GM21529 (cell line): ENCODE data around the gene ZNF837.
"Not testable (repeated sequence)": the region's sequence is repeated elsewhere in the genome, so short reads cannot be mapped to it uniquely, and the experiment has no call there.

Experiments
- ATAC-seq: cut with Tn5 transposase; IDR thresholded peaks from one replicate; pipeline ENCODE4 v1.9.1; 2021; ENCODE audit not compliant: unreplicated experiment

The ZNF837 gene

DNA sequence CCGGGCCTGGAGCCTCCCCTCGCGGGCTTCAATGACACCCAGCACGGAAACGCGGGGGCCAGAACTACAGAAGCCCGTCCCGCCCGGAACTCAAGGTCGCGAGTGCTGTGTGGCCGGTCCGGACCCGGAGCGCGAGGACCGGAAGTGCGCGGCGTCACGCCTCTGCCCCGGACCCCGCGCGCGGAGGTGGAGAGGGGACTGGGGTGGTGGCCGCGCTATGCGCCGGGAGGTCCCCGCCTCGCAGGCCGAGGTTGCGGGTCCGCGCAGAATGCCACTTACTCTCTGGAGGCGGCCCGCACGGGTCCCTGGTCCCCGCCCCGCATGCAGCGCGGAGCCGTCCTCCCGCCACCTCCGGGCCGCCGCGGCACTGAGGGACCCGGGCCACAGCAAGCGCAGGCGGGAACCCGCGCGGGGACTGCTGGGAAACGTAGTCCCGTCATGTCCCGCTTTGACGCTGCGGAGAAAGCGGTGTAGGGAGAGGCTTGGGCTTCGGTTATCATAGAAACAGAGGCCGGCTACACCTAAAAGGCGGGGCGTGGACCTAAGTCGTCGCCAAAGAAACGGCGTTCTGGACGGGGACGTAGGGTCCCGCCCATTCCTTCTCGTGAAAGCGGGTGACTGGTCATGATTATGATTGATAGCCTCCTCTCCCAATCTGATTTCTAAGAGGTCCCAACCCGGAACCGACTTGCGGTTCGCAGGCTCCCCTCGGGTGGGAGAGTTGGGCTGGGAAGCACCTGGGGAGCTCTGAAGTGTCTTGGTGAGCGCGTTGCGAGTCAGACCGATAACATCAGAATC lies at the start of gene ZNF837:
TSS of gene ZNF837 (minus strand) at position 369 of the 798 bp plus-strand sequence. CDS start 11,698 bp downstream, outside the sequence.
- peak; percentile 74 for ATAC-seq

DNA sequence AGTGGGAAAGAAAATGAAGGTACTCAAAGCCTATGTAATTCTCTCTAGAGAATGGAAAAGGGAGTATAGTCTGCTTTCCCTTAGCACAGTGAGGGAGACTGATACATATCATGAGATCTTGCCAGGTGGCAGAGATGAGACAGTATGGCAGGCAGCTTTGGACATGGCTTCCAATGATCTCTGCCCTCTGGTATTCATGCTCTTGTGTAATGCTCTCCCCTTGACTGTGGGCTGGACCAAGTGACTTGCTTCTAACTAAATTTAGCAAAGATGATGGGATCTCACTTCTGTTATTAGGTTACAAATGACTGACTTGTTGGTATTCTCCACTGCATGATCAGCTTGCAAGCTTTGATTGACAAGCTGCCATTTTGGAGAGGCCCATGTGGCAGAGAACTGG lies 48.9 kb upstream of the ZNF837 start:
- ATAC-seq: no peak

DNA sequence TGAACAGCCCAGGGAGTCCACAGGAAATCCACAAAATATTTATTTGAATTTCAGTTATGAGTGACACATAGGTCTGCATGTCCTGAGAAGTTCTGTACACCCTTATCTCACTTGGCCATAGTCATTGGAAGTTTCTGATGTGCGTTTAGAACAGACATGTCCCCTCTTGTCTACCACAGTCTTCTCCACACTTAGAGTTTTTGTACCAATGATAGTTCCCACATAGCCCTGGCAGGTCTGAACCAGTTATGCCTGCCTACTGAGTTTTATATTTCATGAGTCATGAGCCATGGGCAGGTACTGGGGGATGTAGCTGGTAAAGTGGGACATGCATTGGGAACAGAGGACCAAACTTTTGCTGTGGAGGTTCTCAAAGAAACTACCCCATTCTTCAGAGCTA lies 47.8 kb upstream of the ZNF837 start:
- no peak for ATAC-seq

DNA sequence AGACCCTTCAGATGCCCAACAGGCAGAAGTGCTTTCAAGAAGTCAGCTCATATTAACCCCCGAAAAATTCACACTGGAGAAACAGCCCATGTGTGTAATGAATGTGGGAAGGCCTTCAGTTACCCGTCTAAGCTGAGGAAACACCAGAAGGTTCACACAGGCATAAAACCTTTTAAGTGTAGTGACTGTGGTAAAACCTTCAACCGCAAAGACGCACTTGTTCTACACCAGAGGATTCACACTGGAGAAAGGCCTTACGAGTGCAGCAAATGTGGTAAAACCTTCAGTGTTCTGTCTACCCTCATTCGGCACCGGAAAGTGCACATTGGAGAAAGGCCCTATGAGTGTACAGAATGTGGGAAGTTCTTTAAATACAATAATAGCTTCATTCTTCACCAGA lies 36.2 kb upstream of the ZNF837 start:
- ATAC-seq: no peak

DNA sequence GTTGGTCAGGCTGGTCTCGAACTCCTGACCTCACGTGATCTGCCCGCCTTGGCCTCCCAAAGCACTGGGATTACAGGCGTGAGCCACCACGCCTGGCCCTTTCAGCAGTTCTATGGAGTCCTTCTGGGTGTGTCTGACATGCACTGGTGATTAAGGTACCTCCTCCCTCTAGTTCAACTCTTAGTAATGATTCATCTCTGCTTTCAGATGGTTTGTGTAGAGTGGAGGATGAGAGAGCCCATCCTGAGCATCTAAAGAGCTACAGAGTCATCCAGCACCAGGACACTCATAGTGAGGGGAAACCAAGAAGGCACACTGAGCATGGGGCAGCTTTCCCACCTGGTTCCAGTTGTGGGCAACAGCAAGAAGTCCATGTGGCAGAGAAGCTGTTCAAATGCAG lies 35.8 kb upstream of the ZNF837 start:
- ATAC-seq: no peak

DNA sequence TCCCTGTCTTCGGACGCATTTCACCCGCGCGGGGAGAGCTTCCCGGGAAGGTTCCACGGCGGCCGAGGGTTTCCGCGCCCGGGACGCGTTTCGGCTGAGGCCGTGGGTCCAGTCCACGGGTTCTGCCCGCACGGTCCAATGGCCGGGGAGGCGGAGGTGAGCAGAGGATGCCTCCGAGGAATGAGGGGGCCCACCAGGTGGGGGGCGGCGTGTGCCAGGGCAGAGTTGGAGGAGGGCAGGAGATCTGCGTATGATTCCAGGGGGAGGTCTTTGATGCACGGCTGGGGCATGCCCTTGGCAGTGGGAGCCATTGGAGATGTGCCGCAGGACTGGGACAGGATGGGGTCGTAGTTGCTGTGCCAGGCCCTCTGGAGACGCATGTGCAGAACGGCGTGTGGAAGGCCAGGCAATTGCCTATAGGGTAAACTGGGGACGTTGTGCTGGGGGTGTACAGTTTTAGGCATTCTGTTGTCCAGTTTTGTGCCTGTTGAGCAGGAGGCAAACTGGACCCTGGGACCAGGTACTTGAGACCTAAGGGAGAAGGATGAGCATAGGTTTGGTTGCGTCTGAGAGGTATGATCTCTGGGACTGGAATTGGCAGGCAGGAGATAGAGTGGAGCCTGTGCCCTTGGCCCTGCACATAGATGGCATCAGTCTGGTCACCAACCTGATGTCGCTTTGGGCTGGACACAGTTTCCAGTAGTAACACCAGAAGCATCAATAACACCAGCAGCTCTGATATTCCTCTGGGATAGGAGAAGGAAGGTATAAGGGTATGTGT lies 28.4 kb upstream of the ZNF837 start:
- no peak for ATAC-seq

DNA sequence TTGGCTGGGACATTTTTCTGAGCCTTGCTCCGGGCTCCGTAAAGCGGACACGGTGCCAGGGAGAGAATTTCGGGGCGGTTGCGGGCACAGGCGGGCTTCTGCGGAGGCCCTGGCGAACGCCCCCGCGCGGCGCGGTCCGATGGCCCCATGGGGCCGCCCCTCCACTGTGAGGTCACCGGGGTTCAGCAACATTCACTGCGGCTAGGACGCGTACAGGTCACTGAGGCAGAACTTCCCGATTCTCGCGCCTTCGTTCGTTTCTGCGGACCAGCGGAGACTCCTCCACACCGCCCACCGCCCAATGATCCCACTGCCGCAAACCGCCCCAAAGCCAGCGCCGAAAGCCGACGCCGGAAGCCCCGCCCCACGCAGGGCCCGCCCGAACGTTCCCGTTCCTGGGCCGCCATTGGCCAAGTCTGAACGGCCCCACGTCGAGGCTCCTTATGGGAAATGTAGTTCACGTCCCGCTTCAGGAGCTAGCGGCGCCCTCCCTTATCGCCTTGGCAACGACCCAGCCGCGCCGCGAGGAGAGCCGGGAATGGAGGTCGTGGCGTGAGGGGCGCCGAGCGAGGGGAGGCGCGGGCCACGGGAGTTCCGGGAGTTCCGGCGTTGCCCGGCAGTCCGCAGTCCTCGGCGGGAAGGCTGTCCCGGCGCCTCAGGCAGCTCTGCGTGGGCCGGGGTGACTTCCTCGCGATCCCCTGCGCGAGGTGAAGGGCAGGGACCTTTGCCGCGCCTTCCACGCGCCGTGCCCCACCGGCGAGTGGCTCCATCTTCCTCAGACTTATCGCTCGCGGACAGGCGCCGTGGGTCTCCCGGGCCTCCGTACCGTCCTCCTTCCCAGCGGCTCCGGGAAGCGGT lies 27.6 kb upstream of the ZNF837 start, which contains the start of gene ZNF584:
TSS of gene ZNF584 (plus strand) at position 498 of the 858 bp plus-strand sequence. CDS start 499 bp downstream, outside the sequence.
- ATAC-seq: peak; percentile 91

DNA sequence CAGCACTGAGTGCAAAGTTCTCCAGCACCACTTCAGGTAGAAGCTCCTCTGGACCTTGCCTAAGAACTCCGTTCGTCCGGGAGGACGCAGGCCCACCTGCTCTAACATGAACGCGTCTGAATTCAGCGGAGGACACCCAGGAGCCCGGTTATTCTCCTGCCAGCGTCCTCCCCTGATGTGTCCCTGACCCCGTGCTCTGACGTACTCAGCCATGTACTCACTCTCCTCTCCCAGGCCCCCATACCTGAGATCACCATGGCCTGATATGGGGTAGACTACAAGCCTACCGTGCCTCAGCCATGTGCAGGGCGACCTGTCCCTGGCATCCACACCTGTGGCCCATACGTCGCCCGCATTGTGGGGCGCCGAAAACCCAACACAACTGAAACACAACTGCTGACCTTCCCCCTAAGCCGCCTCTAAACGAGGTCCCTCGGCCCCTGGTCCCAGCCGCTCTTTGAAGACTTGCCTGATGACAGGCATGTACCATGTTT lies 26.9 kb upstream of the ZNF837 start:
- no peak for ATAC-seq

DNA sequence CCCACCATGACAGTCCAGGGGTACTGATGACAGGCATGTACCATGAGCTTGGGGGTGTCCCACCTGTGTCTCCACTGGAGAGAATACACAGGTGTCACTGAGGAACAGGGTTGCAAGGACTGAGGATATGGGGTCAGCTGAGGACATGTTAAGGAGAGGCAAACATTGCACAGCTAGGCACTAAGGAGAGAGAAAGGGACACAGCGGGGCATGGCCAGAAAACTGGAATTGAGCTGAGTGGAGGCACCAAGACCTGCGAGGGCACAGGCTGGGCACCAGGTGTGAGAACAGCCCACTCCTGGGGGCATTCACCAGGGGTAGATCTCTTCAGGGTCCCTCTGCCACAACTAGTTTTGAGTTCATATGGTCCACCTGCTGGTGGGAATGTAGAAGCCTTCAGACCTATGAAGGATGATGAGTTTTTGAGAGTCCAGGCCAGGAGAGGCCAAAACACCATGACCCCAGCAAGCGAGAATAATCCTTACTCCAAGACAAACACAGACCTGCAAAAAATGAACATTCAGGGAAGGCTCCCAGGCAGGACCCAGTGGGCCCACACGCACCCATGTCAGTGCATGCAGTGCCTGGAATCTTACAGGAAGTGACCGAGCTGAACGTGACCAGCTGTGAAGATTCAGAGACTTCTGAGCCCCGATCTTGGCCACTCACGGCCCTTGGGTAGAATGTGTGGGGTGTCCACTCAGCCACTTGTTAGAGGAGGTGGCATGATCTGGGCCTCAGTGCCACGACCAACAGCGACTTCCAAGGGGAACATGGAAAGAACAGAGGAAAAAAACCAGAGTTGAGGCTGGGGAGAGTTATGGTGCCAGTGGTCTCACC lies 26.2 kb upstream of the ZNF837 start:
- no peak for ATAC-seq

DNA sequence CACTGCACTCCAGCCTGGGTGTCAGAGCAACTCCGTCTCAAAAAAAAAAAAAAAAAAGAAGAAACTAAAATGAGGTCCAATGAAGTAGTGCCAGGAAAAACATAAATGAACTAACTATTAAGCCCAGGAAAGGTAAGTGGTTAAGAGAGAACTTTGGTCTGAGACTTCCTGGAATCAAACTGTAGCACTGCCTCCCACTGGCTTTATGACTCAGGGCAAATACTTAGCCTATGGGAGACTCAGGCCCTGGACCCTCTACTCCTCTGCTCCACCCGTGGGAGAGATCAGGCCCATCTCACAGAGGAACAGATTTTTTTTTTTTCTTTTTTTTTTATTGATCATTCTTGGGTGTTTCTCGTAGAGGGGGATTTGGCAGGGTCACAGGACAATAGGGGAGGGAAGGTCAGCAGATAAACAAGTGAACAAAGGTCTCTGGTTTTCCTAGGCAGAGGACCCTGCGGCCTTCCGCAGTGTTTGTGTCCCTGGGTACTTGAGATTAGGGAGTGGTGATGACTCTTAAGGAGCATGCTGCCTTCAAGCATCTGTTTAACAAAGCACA lies 23.2 kb upstream of the ZNF837 start:
- ATAC-seq: not testable (repeated sequence)

DNA sequence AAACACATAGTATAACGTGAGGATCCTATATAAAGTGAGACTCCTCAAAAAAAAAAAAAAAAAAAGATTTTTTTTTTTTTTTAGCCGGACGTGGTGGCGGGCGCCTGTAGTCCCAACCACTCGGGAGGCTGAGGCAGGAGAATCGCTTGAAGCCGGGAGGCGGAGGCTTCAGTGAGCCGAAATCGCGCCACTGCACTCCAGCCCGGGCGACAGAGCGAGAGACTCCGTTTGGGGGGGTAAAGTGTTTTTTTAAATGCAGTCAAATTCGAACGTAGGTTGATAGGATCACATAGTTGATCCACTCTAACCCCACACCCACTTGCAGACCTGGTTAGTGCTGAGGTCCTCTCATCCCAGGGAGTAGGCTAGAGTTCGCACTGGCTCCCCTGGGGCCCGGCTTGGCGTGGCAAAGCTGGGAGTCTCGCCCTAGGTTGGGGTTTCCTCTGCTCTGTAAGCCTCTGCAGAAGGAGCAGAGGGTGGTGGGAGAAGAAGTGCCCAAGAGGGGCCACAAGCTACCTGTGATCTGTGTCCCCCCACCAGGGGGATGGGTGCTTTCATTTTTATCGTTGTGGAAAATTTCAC lies 21.1 kb upstream of the ZNF837 start:
- no peak for ATAC-seq

DNA sequence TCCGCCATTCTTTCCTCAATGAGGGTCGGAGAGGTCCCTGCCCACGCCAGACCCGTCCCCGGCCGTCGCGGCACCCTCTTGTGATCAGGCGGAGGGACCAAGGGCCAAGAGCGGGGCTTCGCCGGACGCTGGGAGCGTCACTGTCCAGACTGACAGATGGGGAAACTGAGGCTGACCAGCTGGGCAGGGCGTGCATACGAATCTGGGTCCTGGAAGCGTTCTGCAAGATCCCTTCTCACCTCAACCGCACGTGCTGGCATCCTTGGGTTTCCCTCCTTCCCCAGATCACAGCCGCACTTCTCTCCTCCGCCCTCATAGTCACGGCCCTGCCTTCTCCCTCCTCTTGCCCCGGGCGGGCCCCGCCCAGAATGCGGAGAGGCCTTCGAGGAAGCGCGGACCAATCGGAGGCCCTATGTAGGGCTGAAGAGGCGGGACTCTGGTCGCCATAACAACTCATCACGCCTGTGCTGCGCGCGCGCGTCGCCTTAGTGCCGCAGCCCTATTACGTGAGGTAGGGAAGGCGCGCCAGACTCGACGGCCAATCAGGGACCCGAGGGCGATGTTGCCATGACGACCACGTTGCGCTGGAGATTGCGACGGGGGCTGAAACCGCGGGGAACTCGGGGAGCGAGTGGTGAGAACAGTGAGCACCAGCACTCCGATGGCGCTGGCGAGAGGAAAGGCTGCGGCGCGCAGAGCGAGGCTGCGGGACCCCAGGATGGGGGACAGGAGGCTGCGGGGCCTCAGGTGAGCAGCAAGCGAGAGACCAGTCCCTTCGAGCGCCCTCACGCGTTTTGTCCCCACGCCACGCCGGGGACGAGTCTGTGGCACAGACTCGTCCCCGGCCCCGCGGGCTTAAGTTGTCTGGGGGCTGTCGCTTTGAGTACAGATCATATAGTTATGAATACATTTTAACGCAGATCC lies 20.3 kb upstream of the ZNF837 start:
- ATAC-seq: peak; percentile 97

DNA sequence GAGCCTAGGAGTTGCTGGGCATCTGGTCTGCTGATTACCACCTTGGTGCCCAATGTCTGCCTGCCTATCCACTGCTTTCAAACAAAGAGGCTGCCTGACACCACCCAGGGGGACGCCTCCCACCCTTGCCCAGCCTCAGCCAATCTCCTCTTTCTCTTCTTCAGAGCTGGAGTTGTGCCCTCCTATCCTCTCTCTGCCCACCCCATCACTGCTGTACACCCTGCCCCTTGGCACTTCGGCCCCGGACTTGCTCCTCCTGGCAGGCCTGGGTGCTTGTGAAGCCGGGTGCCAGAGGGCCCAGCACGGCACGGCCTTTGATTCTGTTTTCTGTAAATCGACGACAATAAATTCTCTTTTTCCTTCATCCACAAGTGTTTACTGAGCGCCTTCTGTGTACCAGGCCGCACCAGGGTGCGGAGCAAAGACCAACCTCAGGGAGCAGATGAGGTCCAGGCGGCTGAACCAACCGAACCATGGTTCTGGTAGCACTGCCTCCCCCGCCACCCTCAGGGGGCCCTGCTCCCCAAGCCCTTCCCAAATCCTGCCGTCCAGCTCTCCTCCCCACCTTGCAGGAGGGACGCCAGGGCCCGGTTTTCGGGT lies 19.6 kb upstream of the ZNF837 start:
- no peak for ATAC-seq

DNA sequence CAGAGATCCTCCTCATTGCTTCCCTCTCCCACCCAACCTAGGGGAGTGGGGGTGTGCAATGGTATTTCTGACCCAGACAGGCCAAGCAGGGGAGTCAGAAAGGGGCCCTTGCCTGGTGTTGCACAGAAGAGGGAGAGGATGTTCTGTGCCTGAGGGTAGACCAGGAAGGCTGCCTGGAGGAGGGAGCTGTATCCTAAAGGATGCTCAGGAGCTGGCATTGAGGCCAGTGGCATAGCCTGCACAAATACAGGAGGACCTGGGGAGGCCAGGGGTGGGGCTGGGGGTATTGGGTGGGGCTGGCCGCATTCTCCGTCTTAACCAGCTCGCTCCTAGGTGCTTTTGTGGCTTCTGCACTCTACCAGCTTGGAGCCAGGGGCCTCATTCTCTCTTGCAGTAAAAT lies 19.1 kb upstream of the ZNF837 start:
- ATAC-seq: no peak

DNA sequence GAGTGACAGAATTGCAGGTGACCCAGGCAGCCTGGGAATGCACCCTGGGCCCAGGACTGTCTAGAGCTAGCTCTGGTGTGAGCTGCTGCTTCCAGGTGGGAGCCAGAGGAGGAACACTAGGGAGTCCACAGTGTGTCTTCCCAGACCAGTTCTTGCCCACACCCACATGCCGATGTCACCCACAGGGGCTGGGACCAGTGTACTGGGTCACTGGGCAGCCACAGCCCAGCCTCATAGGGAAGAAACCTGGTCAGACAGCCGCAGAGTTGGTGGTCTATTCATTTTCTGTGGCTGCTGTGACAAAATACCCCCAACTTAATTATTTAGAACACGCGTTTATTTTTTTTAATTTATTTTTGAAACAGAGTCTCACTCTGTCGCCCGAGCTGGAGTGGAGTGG lies 17.7 kb upstream of the ZNF837 start:
- no peak for ATAC-seq

DNA sequence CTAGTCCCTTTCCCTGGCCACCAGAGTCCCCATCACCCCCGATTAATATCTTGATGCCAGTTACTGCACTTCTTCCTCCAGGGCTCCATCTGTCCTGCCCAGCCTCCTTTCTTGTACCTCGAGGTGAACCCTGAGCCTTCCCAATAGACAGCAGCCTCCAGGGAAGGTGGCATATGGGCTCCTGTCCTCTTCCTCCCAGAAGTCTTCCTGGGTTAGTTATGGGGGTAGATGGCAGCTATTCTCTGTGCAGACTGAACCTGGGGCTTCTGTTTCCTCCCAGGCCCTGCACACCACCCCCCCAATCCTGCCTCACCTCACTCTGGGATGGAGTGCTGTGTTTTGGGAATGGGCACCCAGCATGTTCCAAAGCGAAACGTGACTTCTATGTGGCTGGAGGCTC lies 17.3 kb upstream of the ZNF837 start:
- no peak for ATAC-seq

DNA sequence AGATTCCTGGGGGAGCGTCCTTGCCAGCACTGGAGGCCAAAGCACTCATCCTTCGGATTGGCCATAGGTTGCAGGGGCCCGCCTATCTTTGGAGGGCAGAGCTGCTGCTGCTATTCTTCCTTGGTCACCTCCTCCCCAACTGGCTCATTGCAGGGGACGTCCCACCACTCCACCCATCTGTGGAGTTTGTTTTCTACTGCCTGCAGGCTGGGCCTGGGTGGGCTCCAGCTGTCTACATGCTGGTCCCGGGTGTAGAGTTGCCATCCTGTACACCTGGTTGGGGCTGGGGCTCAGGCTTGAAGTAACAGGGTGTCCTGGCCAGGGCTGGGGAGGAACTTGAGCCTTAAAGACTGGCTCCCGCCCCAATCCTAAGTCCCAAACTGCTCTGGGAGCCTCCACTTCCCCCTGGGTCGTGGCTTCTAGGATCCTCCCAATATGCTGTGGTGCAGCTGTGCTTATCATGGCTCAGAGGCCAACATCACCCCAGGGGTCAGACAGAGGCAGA lies 16.8 kb upstream of the ZNF837 start:
- no peak for ATAC-seq
